ENCODE results near the gene ZNF384.

Gene ZNF384

DNA sequence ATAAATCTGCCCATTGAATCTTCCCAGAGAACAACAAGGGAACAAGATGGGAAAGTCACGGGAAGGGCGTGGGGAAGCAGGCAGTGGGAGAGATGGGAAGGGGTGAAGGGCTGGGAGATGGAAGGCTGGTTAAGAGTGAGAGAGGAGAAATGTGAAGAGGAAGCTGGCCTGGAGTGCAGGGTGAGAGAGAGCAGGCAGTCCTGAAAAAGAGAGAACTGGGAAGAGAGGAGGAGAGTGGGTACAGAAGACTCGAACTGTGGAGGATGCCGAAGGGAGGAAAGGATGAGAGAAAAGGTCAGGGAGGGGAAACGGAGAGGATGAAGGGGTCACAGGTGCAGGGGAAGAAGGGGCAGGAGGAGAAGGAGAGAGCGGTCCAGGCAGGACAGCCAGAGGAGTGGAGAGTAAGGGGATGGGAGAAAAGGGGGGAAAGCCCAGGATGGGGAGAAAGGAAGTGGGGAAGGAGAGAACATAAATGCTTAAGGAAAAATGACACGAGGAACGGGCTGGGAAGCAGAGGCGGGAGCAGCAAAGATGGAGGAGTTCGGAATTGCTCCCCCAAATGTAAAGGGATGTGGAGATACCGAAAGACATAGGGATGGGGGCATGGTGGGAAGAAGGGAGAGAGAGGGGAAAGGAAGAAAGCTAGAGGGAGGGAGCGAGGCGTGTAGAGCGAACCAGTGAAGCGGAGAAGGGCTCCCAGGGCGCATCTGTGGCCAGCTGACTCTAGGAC is 10.2 kb upstream of the ZNF384 start:
- in situ Hi-C loops (cut with MboI; ENCODE audit: low sequenced_read_pairs) = no loop called here

- in situ Hi-C loops (cut with MboI; ENCODE audit: low sequenced_read_pairs) = no loop called here
Observed at GRCh38 chr12:6698352-6699046, 9.3 kb upstream of the ZNF384 start.

GRCh38 chr12:6697584-6698351 is 8.6 kb upstream of the ZNF384 start:
- in situ Hi-C loops (cut with MboI; ENCODE audit: low sequenced_read_pairs) = no loop called here

GRCh38 chr12:6696690-6697583 is 7.8 kb upstream of the ZNF384 start:
- in situ Hi-C loops (cut with MboI; ENCODE audit: low sequenced_read_pairs) = no loop called here

GRCh38 chr12:6695313-6696045 is 6.3 kb upstream of the ZNF384 start:
- in situ Hi-C loops (cut with MboI; ENCODE audit: low sequenced_read_pairs) = no loop called here

DNA sequence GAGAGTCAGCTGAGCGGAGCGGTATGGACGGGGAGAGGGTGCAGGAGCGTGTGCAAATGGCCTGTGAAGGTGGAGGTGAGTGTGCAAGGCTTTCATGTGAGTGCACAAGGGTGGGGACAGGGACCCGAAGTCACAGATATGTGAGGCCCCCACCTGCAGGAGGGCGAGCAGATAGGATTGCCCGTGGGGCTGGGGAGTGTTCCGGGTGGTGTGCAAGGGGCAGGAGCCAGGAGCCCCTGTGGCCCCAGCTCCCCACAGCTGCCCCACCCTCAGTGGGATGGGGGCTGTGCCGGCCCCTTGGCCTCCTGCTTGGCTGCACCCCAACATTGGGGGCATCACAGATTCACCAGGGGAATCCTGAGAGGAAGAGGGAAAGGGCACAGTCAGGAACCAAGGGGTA is 5.5 kb upstream of the ZNF384 start:
- in situ Hi-C loops (cut with MboI; ENCODE audit: low sequenced_read_pairs) = no loop called here

DNA sequence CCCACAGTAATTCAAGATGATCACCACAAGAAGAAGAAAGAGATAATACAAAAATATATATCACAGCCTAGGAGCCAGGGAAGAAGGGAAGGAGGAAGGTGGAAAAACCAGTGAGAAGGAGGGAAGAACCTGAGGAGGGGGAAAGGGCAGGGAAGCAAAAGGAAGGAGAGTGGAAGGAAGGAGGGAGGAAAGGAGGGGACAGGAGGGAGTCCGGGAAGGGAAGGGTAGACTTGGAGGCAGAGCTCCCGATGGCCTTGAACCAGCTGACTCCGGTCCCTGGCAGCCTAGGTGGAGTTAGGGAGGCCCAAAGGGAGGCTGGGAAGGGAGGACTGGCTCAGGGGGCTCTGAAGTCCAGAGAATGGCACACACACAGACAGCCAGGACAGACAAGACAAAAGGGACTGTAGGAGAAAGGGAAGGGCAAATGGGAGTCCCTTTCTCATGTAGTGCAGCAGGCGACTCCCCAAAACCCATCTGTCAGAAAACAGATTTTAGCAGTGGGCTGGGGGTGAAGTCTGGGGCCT is 4.7 kb upstream of the ZNF384 start:
- in situ Hi-C loops (cut with MboI; ENCODE audit: low sequenced_read_pairs) = no loop called here

GRCh38 chr12:6692888-6693287 is 3.7 kb upstream of the ZNF384 start:
- in situ Hi-C loops (cut with MboI; ENCODE audit: low sequenced_read_pairs) = no loop called here

DNA sequence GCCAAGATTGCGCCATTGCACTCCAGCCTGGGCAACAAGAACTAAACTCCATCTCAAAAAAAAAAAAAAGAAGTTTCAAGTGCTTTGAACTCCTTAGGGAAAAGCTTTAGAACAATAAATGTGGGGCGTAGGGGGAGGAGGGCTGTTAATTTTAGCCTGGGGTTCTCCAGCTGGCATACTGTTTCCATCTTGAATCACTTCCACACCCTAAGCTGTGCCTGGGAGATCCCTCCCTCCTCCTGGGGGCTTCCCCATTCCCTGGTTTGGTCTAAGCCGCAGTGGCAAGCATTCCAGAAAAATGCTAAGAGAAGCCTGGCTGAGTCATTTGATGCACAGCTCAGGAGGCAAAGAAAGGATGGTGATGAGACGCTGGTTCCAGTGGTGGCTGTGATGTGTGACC is 2.3 kb upstream of the ZNF384 start:
- in situ Hi-C loops (cut with MboI; ENCODE audit: low sequenced_read_pairs) = no loop called here

DNA sequence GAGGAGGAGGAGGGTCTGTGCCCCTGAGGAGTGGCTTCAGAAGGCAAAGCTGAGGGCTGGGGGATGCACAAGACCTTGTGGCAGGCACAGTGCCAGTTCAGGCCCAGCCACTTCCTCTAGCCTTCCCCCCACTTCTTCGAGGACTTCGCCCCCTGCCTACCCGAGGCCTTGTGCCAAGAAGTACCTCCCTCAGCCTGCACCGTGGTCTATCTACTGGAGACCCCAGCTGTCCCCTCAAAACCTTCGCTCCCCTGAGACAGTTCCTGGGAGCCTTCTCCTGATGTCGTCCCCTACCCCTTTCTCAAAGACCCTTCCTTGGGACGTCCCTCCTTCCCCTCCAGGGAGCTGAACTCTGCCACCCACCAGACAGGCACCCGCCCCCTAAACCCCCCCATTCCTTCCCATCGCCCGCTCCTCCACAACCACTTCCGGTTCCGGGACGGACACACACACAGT is 604 bp downstream of the ZNF384 start:
- in situ Hi-C loops (cut with MboI; ENCODE audit: low sequenced_read_pairs) = no loop called here

DNA sequence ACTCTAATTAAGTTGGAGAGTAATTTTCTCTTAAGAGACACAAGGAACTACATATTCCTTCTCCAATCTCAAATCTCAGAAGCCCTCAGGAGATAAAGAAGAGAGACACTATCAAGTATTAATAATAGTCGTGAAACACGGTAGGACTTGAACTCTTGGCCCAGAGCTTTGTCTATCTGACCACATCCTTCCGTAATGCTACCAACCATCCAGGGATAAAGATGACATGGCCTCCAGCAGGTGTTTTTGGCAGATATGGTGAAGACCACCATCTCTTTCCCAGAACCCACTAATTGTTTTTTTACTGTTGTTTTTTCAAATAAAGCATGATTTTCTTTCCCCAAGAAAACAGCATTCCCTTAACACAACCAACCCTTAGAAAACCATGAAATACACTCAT is 3.4 kb downstream of the ZNF384 start:
- in situ Hi-C loops (cut with MboI; ENCODE audit: low sequenced_read_pairs) = no loop called here

DNA sequence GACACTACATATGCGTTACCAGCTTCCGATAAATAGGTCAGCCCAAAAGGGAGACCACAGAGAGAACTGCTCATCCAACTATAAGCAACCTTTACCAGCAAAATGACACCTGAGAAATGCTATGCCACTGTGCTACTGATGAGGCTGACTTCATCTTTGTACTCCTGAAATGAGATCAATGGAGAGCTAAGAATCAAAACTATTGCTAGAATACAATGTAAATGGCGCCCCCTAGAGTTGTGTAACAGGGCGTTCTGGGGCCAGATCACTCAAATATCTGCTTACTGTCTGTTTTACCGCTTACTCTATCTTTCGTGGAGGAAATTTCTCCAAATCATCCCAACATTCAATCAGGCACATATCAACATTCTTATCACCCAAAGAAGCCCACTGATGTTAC is 4.6 kb downstream of the ZNF384 start:
- in situ Hi-C loops (cut with MboI; ENCODE audit: low sequenced_read_pairs) = no loop called here

DNA sequence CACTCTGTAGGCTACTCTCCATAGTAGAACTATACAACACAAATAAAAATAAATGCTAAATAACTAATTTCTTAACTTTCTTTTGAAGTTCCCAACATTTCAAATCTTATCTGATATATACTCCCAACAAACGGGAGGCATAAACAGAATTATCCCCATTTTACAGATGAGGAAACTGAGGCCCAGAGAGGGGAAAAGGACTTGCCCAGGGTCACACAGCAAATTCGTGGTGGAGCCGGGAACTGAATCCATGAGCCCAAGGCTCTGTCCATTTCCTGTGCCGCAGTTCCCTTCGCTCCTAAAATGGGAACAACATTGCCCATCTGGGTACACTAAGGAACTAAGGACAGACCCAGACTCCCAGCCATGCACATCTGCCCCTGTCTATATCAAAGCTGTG is 12.2 kb downstream of the ZNF384 start:
- in situ Hi-C loops (cut with MboI; ENCODE audit: low sequenced_read_pairs) = no loop called here

DNA sequence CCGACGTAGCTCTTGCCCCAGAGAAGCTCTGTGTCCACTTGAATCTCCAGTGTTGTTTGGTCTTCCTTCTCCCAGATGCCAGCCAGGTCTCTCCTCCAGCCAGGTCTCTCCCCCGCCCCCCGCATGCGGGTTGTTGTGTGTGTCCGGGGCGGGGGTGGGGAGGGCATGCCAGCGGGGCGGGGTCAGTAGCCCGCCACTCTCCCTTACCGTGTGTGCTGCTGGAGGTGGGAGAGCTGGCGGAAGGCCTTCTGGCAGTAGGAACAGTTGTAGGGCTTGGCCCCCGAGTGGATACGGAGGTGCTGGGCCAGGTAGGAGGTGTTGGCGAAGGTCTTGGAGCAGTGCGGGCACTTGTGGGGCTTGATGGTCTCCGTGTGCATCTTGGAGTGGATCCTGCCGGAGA is 17.0 kb downstream of the ZNF384 start:
- in situ Hi-C loops (cut with MboI; ENCODE audit: low sequenced_read_pairs) = no loop called here

DNA sequence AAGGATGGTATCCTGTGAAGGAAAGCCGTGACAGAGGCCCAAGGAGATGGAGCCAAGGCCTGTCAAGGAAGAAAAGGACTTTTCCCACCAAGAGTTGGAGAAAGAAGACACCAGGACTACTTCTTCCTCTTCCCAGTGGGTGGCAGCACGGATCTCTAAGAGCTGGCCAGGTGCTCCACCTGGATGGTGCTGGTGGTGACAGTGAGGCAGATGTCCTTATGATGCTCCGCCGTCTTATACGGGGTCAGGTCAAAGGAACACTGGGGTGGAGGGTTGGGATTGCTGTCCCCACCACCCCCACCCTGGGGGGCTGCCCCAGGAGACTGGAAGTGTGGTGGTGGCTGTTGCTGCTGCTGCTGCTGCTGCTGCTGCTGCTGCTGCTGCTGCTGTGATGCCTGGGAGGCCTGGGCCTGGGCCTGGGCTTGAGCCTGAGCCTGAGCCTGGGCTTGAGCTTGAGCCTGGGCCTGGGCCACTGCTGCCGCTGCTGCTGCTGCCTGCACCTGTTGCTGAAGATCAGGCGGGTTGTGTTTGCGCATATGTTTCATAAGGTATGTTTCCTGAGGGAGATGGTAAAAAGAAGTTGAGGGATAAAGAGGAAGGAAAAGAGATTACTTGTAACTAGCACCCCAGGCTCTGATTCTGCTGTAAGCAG is 21.5 kb downstream of the ZNF384 start:
- in situ Hi-C loops (cut with MboI; ENCODE audit: low sequenced_read_pairs) = no loop called here

- in situ Hi-C loops (cut with MboI; ENCODE audit: low sequenced_read_pairs) = no loop called here
Observed at GRCh38 chr12:6666211-6666610, 23.0 kb downstream of the ZNF384 start.

DNA sequence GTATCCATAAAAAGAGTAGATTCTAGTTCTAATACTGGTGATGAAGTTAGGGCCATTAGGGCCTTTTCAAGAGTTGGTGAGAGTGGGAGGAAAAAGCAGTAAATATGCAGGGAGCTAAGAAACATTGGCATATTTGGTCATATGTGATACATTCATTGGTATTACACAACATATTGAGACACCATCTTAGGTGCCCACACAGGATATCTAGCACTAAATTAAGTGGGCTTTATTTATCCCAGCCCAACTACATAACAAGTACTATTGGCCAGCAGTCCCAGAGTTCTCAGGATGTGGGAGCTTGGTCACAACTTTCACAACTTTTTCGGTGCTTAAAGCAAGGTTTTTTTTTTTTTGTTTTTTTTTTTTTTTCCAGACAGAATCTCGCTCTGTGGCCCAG is 24.3 kb downstream of the ZNF384 start:
- in situ Hi-C loops (cut with MboI; ENCODE audit: low sequenced_read_pairs) = no loop called here

- in situ Hi-C loops (cut with MboI; ENCODE audit: low sequenced_read_pairs) = no loop called here
Observed at GRCh38 chr12:6662906-6663742, 26.1 kb downstream of the ZNF384 start, which contains the start of gene ING4. Gene ING4 (minus strand): TSS chr12:6663119. CDS start chr12:6663101, 18 bp downstream.

DNA sequence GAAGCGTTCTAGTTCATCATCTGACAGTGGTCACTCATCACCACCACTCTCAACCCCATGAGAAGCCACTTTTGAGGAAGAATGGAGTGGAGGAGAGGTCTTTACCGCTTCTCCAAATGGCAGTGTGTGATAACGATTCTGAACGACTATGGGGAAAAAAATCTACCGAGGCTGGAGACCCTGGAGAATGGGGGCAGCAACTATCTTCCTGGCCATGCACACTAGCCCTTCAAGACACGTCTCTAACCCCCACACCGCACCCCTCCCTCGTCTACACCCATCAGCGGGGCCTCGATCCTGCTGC is 26.6 kb downstream of the ZNF384 start:
- in situ Hi-C loops (cut with MboI; ENCODE audit: low sequenced_read_pairs) = no loop called here
